Activated naive CD4-positive, alpha-beta T cell treated with anti-CD3 and anti-CD28 coated beads, Interleukin-2, amount 10 ng/mL, durations not matched to agents 7 days and 5 days (primary cell): ENCODE results near the gene PTTG1IP.
A peak's percentile ranks its signal among the peaks of the same experiment; 100 is the strongest.

Source experiments
- CTCF ChIA-PET: fragments of 350-600 bp; sonication (Branson Sonifier 250); formaldehyde crosslinking; loops from one replicate; lab custom pipeline; 2021; ENCODE audit warnings: antibody characterized with exemption; lab: Charles Lee
- DNase-seq: peaks from one replicate; pipeline ENCODE4 v3.0.0-alpha.2; 2020
- H3K27ac Mint-ChIP-seq: one replicate; pipeline ENCODE4 v1.8.0; 2021; ENCODE audit warnings: mild to moderate bottlenecking, moderate library complexity, mixed read lengths
- H3K27me3 Mint-ChIP-seq: one replicate; pipeline ENCODE4 v1.8.0; 2021; ENCODE audit warnings: mild to moderate bottlenecking, mixed read lengths
- H3K36me3 Mint-ChIP-seq: one replicate; pipeline ENCODE4 v1.8.0; 2021; ENCODE audit warnings: mixed read lengths
- H3K4me1 Mint-ChIP-seq: one replicate; pipeline ENCODE4 v1.8.0; 2021; ENCODE audit warnings: mixed read lengths
- H3K4me3 Mint-ChIP-seq: one replicate; pipeline ENCODE4 v1.8.0; 2021; ENCODE audit warnings: mild to moderate bottlenecking, moderate library complexity, mixed read lengths
- H3K9me3 Mint-ChIP-seq: one replicate; pipeline ENCODE4 v1.8.0; 2021; ENCODE audit warnings: mixed read lengths

PTTG1IP gene

DNA sequence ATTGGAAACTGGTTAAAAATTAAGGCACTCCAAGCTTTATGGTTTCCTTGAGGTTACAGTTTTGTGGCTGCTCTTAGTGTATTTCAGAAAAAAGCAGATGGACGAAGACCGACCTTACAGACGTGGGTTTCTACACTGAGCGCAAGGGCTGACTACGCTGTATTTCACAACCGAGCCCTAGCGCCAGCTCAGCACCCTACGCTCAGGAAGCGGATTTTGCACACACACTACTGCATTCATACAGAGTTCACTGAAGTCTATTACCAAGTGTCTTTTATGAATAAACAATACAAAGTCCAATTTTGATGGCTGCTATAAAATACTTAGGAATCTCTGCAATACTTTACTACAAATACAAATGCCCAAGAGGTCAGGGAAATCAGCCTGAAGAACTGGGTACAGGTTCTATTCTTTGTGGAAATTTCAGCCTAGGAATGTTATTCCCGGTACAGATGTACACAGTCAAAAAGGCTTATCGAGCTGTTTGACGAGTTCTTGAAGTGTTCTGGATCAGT, 23.8 kb downstream of the PTTG1IP start:
- H3K4me3 Mint-ChIP-seq: no peak overlapping the region
- no peak for DNase-seq
- H3K27ac Mint-ChIP-seq: no peak overlapping the region
- peaks cover 55% of the 10 kb centered on the region for H3K4me1 Mint-ChIP-seq
- no peaks in the 10 kb centered on the region for H3K9me3 Mint-ChIP-seq
- CTCF ChIA-PET: no interaction called here
- H3K27me3 Mint-ChIP-seq: peaks cover 15% of the 10 kb centered on the region
- H3K36me3 Mint-ChIP-seq: peaks cover 43% of the 10 kb centered on the region

DNA sequence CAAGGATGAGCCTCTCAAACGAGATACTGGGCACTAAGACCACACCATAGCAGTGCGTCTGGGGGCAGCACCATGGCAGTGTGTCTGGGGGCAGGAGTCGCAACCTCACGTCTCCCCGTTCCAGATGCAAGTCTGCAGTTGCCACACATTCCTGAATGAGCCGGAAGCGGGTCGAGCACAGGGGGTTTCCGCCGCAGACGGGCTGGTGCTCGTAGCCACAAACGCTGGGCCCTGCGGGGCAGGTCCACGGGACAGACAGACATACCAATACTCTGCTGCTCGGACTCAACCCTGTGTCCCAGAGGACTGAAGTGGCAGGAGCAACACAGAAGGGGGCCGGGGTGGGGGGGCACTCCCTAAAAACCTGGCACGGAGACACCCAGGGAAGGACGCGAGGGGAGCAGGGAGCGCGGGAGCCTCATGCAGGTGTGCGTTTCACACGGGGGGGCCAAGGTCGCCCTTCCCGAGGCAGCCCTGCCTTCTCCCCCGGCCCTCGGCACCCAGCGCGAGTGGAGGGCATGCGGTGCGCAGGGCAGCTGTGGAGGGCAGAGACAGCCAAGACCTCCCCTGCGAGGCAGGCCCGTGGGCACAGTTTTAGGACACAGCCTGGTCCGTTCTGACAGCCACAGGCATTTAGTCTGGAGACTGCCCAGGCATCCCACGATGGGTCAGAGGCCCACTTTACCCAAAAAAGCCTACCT, 24.5 kb downstream of the PTTG1IP start:
- CTCF ChIA-PET: no interaction called here
- no peak overlapping the region for H3K27ac Mint-ChIP-seq
- no peaks in the 10 kb centered on the region for H3K9me3 Mint-ChIP-seq
- H3K36me3 Mint-ChIP-seq: peaks cover 36% of the 10 kb centered on the region
- no peak for DNase-seq
- no peak overlapping the region for H3K4me3 Mint-ChIP-seq
- peaks cover 50% of the 10 kb centered on the region for H3K4me1 Mint-ChIP-seq
- H3K27me3 Mint-ChIP-seq: peaks cover 22% of the 10 kb centered on the region

DNA sequence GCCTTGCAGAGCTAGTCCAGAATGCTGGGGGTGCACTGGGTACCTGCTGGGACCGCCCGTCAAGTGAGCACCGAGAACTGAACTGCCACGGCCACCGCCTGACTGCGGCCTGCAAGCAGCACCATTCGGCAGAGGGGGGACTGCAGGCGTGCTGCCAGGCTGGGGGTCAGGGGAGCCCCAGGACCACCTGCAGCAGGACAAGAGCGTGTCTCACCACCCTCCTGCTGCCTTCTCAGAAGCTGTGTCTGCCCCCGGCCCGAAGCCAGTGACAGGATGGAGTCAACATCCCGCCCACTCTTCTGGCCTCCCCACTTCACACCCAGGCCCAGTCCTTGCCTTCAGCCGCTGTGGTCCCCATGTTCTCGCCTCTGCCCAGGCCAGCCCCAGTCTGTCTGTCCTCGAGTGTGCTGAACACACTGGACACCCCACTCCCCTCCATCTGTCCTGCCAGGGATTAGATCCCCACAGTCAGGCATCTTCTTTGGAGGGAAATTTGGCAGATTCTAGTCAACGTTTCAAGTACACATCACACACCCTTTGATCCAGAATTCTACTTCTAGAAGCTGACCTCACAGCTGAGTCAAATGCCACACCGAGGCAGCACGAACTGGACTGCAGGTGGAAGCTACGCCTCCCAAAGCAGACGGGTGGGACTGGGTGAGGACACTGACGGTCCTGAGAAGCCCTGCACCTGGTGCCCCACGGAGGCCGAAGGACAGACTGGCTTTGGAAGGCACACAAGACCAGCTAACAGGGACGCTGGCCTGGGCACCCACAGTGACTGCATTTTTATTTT, 26.0 kb downstream of the PTTG1IP start:
- DNase-seq: no peak
- no peak overlapping the region for H3K4me3 Mint-ChIP-seq
- no peak overlapping the region for H3K27ac Mint-ChIP-seq
- H3K27me3 Mint-ChIP-seq: peaks cover 35% of the 10 kb centered on the region
- H3K36me3 Mint-ChIP-seq: peaks cover 27% of the 10 kb centered on the region
- CTCF ChIA-PET: interaction anchor here (1.1 kb wide), 1 partner anchor 46 kb away, joined by 4 read pairs; the partner anchor contains the start of gene UBE2G2
- H3K9me3 Mint-ChIP-seq: no peaks in the 10 kb centered on the region
- peaks cover 37% of the 10 kb centered on the region for H3K4me1 Mint-ChIP-seq

DNA sequence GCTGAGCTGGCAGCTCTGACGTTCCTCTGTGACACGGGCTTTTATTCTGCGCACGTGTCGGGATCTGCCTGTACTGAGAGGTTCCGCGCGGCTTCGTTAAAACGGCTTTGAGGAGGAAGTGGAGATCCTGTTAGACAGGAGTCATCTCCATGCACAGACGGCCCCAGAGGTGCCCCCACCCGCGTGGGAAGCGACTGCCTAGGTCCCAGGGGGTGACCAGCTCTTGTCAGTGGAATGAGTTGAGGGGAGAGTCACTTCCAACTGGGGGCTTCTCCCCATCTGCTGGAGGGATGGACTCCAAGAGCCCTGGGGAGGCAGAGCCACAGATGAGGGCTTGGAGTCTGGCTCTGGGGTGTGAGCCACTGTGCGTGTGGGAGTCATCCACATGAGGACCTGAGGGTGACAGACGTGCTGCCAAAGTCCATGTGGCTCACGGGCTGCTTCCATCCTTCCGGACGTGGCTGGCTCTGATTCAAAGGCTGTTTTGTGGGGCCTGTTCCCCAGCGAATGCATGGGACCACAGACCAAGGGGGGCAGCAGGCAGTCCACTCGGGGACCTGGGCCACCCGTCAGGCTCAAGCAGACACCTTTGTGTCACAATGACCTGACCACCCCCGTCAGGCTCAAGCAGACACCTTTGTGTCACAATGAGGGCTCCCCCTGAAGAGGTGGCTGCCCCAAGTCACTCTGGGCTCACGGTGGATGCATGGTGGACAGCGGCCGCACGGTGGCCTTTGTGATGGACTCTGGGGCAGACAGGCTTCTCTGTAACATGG, 26.8 kb downstream of the PTTG1IP start:
- CTCF ChIA-PET: interaction anchor here (1.0 to 1.2 kb wide), 6 partner anchors 14 to 251 kb away, joined by 3 to 5 read pairs (median 3); partner anchors contain the start of gene UBE2G2
- Mint-ChIP-seq H3K4me1 (peaks cover 29% of the 10 kb centered on the region), H3K9me3 (no peaks in the 10 kb centered on the region), H3K27ac (peak overlapping the region; percentile 60), H3K36me3 (peaks cover 22% of the 10 kb centered on the region), H3K4me3 (peak overlapping the region; percentile 51), H3K27me3 (peaks cover 41% of the 10 kb centered on the region)
- peak; percentile 67 for DNase-seq

DNA sequence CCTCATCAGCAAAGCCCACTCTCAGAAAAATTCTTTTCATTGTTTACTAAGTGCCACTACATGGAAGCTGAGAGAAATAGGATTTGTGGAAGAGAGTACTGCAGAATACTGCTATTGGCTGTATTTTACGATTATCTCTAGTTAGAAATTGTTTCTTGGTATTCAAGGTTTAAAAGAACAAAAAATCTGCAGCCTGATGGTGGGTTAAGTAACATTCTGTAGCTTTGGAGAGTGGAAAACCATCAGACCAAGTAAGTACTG, 27.3 kb downstream of the PTTG1IP start:
- Mint-ChIP-seq H3K4me1 (peaks cover 24% of the 10 kb centered on the region), H3K27me3 (peaks cover 42% of the 10 kb centered on the region), H3K4me3 (peak overlapping the region; percentile 51), H3K9me3 (no peaks in the 10 kb centered on the region), H3K36me3 (peaks cover 17% of the 10 kb centered on the region), H3K27ac (peak overlapping the region; percentile 60)
- no peak for DNase-seq
- CTCF ChIA-PET: interaction anchor here (1.0 to 1.2 kb wide), 6 partner anchors 15 to 252 kb away, joined by 3 to 5 read pairs (median 3); partner anchors contain the start of gene UBE2G2

DNA sequence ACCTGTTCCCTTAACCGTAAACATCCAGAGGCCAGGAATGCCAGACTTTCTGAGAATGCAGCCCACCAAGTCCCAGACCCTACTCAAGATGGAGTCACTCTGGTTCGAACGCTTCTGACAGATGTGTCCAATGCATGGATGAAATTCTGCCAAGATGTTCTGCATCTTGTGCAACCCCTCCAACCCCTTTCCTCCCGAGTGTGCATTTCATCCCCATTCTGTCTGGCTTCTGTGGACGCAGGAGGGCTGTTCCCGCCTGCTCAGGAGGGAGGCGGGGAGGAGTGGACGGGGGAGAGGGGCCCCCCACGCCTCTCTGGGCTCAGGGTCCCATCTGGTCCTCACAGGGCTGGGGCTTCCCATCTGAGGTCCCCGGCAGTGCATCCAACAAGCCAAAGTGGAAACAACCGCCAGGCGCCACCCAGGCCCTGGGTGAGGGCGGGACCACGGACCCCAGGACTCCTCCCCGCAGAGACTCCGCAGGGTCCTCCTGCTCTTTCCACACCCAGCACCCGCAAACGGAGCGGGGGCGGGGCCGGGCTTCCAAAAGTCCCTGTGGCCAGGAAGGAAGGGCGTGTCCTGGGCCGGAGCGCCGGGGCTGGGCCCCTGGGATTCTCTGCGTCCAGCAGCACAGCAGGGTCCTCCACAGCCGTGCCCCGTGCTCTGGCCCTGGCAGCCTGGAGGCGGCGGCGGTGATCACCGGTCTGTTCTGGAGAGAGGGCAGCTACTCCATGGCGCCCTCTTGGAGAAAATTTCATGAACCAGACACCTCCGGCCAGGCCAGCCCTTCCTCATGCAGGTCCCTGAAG, 27.9 kb downstream of the PTTG1IP start:
- H3K27me3 Mint-ChIP-seq: peaks cover 47% of the 10 kb centered on the region
- H3K36me3 Mint-ChIP-seq: peaks cover 12% of the 10 kb centered on the region
- CTCF ChIA-PET: interaction anchor here (1.0 to 1.2 kb wide), 6 partner anchors 15 to 252 kb away, joined by 3 to 5 read pairs (median 3); partner anchors contain the start of gene UBE2G2
- no peak overlapping the region for H3K27ac Mint-ChIP-seq
- H3K4me1 Mint-ChIP-seq: peaks cover 21% of the 10 kb centered on the region
- no peaks in the 10 kb centered on the region for H3K9me3 Mint-ChIP-seq
- DNase-seq: peak; percentile 74
- peak overlapping the region; percentile 51 for H3K4me3 Mint-ChIP-seq

DNA sequence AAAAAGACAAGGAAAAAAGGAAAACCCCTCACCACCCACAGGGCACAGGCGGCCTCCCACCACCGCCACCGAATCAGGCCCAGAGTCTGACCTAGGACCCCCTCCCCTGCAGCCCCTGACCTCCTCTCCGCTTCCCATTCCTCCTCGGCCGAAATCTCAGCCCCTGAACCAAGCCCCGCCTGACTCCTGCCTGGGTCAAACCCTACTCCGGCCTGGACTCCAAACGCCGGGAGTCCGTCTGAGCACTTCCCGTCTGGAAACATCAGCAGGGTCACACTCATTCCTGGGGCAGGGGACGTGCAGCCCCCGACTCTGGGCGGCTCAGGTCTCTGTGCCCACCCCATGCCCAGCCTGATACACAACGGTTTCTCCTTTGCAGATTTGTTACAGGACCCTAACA, 29.2 kb downstream of the PTTG1IP start:
- no peaks in the 10 kb centered on the region for H3K9me3 Mint-ChIP-seq
- peaks cover 5% of the 10 kb centered on the region for H3K36me3 Mint-ChIP-seq
- peaks cover 21% of the 10 kb centered on the region for H3K4me1 Mint-ChIP-seq
- DNase-seq: no peak
- no peak overlapping the region for H3K27ac Mint-ChIP-seq
- H3K4me3 Mint-ChIP-seq: no peak overlapping the region
- H3K27me3 Mint-ChIP-seq: peaks cover 52% of the 10 kb centered on the region
- CTCF ChIA-PET: no interaction called here

DNA sequence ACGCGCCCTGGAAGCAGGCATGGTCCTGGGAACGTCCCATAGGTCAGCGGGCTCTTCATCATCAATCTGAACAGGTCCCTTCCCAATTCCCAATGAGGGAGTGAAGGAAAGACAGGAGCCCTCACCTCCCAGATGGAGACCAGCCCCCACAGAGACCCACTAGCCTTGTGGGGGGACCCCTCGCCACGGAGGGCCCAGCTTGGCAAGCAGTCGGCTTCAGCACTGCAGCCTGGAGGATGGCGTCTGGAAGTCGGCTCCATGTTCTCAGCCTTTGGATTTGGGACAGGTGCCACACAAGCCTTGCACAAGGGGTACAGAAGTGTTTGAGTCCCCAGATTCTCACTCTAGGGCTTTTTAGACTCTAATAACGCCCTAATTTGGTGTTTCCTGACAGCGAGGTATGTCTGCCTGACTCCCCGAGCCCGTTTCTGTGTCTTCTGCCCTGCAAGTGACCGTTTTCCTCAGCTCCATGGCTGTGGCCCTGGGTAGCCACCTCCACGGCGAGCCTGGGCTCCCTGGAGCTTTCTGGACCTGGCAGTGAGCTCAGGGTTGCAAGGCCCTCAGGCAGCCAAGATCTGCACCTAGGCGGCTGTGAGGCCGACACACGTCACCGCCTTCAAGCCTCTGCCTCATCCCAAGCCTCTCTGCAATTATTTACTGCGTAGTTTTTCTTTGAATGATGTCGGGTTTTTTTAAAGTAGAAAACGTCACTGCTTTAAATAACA, 30.6 kb downstream of the PTTG1IP start:
- CTCF ChIA-PET: no interaction called here
- no peak overlapping the region for H3K4me3 Mint-ChIP-seq
- no peaks in the 10 kb centered on the region for H3K9me3 Mint-ChIP-seq

DNA sequence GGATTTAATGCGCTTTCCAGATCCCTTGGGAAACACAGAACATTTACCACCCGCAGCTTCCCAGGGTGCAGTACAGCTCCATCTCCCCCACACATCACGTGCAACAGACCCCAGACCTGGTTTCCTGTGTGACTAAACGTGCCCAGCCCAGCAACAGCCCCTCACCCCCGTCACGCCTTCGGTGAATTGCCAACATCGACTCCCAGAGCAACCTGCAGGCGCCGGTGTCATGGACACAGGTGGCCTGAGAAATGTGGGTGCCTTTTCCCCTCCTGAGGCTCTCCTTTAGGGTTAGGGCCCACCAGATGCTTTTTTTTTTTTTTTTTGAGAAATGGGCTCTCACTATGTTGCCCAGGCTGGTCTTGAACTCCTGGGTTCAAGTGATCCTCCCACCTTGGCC, 31.4 kb downstream of the PTTG1IP start:
- H3K36me3 Mint-ChIP-seq: no peaks in the 10 kb centered on the region
- no peak overlapping the region for H3K27ac Mint-ChIP-seq
- no peaks in the 10 kb centered on the region for H3K9me3 Mint-ChIP-seq
- peaks cover 19% of the 10 kb centered on the region for H3K4me1 Mint-ChIP-seq
- H3K4me3 Mint-ChIP-seq: no peak overlapping the region
- CTCF ChIA-PET: no interaction called here
- H3K27me3 Mint-ChIP-seq: peaks cover 56% of the 10 kb centered on the region
- no peak for DNase-seq

More for the DNA sequence above, 30.6 kb downstream of the PTTG1IP start:
- no peaks in the 10 kb centered on the region for H3K36me3 Mint-ChIP-seq
- H3K27ac Mint-ChIP-seq: no peak overlapping the region
- peaks cover 21% of the 10 kb centered on the region for H3K4me1 Mint-ChIP-seq
- peaks cover 56% of the 10 kb centered on the region for H3K27me3 Mint-ChIP-seq
- DNase-seq: no peak

DNA sequence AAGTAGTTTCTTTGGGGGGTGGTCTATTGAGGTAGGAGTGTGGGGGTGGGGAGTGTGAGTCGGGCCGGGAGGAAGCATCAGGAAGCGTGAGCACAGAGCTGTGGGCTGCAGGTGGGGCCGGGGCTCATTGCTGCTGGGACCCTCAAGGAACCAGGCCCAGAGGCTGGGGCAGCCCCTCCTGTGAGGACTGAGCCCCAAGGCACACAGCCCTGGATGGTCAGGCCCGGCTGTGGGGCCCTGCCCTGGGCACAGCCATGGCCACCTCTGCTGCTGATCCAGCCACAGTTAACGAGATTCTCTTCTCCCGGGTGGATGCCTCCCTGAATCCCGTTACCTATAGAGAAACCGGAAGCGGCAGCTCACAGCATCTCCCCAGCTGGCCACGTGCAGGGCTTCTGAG, 32.7 kb downstream of the PTTG1IP start:
- CTCF ChIA-PET: no interaction called here
- Mint-ChIP-seq H3K36me3 (no peaks in the 10 kb centered on the region), H3K4me3 (no peak overlapping the region), H3K9me3 (no peaks in the 10 kb centered on the region), H3K27me3 (peaks cover 48% of the 10 kb centered on the region), H3K4me1 (peaks cover 7% of the 10 kb centered on the region), H3K27ac (no peak overlapping the region)
- no peak for DNase-seq

DNA sequence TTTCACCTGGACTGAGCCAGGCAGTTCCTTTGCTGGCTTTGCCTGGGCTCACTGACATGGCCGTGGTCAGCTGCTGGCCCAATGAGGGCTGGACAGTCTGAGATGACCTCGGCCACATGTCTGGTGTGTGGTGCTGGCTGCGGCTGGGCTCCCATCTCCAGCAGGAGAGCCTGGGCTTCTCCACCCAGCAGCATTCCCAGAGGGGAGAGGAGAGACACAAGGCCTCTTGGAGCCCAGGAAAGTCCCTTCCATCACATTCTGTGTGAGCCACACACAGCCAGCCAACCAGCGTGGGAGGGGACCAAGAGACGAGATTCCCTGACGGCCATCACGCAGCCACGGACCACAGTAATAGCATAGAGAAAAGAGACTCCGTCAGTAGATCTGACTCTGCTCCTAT, 34.5 kb downstream of the PTTG1IP start:
- DNase-seq: no peak
- H3K4me3 Mint-ChIP-seq: no peak overlapping the region
- peaks cover 45% of the 10 kb centered on the region for H3K27me3 Mint-ChIP-seq
- no peaks in the 10 kb centered on the region for H3K36me3 Mint-ChIP-seq
- no peaks in the 10 kb centered on the region for H3K9me3 Mint-ChIP-seq
- H3K4me1 Mint-ChIP-seq: no peaks in the 10 kb centered on the region
- CTCF ChIA-PET: no interaction called here
- H3K27ac Mint-ChIP-seq: no peak overlapping the region

DNA sequence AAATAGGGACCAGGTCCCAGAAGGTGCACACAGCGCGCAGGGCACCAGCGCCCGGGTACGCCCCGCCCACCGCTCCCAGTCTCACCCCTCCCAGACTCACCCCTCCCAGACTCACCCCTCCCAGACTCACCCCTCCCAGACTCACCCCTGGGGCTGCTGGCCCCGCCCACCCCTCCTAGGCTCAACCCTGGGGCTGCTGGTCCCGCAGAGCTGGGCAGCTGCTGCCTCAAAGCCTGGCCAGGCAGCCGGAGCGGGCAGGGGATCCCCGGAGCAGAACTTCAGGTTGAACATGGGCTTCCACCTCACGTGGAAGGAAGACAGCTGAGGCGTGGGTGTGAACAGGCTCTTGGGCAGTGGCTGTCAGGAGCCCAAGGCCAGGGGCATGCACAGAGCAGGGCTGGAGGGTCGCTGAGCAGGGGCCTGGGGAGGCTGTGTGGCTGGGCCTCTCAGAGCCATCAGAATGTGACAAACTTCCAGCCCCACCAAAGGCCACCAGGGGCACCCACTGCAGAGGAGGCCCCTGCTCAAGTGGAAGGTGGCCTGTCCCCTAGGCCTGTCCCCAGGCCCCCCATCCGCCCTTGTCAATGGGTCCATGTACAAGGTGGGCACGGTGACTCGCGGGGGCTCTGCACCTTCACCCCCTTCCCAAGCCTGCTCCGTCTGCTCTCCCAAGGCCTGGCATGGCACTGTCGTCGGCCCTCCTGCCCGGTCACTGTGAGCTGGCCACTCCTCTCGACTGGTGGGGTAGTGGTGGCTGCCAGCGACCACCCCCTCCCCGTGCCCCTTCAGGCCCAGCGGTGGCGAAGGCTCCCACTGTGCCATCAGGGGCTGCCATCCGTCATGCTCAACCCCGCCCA, 35.2 kb downstream of the PTTG1IP start:
- Mint-ChIP-seq H3K4me3 (no peak overlapping the region), H3K9me3 (no peaks in the 10 kb centered on the region), H3K4me1 (no peaks in the 10 kb centered on the region), H3K27ac (no peak overlapping the region), H3K27me3 (peaks cover 40% of the 10 kb centered on the region), H3K36me3 (no peaks in the 10 kb centered on the region)
- CTCF ChIA-PET: no interaction called here
- DNase-seq: no peak
